ENCODE measurements around the gene CYGB. TPM values are rescaled to one million over a fixed set of nuclear protein-coding genes. Genes with fewer than 3 reads are reported as not detected.

The CYGB gene
- total RNA-seq, 3 donors from 2014 or later, result 5.9 to 37.4 (median 27.2) TPM

GRCh38 chr17:76551685-76552084, 14.2 kb upstream of the CYGB start:
- no peak overlapping the region for H3K4me3 ChIP-seq
- TF ChIP-seq POLR2AphosphoS5 (IDR thresholded peaks at IDR 0.05) (no peak), POLR2A (IDR thresholded peaks at IDR 0.05) (no peak), CTCF (IDR thresholded peaks at IDR 0.05) (no peak)
- peaks cover 3 to 11% of the 10 kb centered on the region in 2 donors for H3K4me1 ChIP-seq
- no peaks in the 10 kb centered on the region for H3K36me3 ChIP-seq
- intact Hi-C loops (cut with DNase I; ENCODE audit: low total_unique reads), result no loop called here
- no peak for DNase-seq (ENCODE audit: low spot score in 2 of 2)
- no peaks in the 10 kb centered on the region for H3K27me3 ChIP-seq
- H3K9me3 ChIP-seq, result no peaks in the 10 kb centered on the region
- peak overlapping the region in 1 of 2 donors; percentile 74 for H3K27ac ChIP-seq

GRCh38 chr17:76550712-76551615, 13.5 kb upstream of the CYGB start:
- Histone ChIP-seq H3K4me3 (peak overlapping the region in 2 of 3 donors; percentile 21 to 29), H3K4me1 (peaks cover 3 to 15% of the 10 kb centered on the region in 2 donors), H3K27me3 (no peaks in the 10 kb centered on the region), H3K27ac (peak overlapping the region; percentile 74 to 76), H3K36me3 (no peaks in the 10 kb centered on the region), H3K9me3 (no peaks in the 10 kb centered on the region)
- TF ChIP-seq POLR2AphosphoS5 (IDR thresholded peaks at IDR 0.05) (peak in 1 of 3 donors; percentile 62), CTCF (IDR thresholded peaks at IDR 0.05) (no peak)
- peak in 1 of 2 donors; percentile 73 for DNase-seq (ENCODE audit: low spot score in 2 of 2)
- intact Hi-C loops (cut with DNase I; ENCODE audit: low total_unique reads), result no loop called here

- Histone ChIP-seq H3K27me3 (no peaks in the 10 kb centered on the region), H3K4me1 (peaks cover 6 to 11% of the 10 kb centered on the region in 2 donors), H3K36me3 (no peaks in the 10 kb centered on the region), H3K4me3 (no peak overlapping the region), H3K9me3 (no peaks in the 10 kb centered on the region), H3K27ac (no peak overlapping the region)
- intact Hi-C loops (cut with DNase I; ENCODE audit: low total_unique reads), result no loop called here
- no peak for DNase-seq (ENCODE audit: low spot score in 2 of 2)
- TF ChIP-seq POLR2AphosphoS5 (IDR thresholded peaks at IDR 0.05), result no peak
- TF ChIP-seq POLR2A (IDR thresholded peaks at IDR 0.05), result no peak
- no peak for TF ChIP-seq CTCF (IDR thresholded peaks at IDR 0.05)
These were observed 12.0 kb upstream of the CYGB start for GRCh38 chr17:76549539-76549938.

GRCh38 chr17:76549215-76549518, 11.7 kb upstream of the CYGB start:
- peaks cover 6 to 11% of the 10 kb centered on the region in 2 donors for H3K4me1 ChIP-seq
- H3K27ac ChIP-seq, result no peak overlapping the region

More at GRCh38 chr17:76549215-76549518, 11.7 kb upstream of the CYGB start:
- no peak for DNase-seq (ENCODE audit: low spot score in 2 of 2)
- Histone ChIP-seq H3K36me3 (no peaks in the 10 kb centered on the region), H3K4me3 (no peak overlapping the region), H3K27me3 (no peaks in the 10 kb centered on the region), H3K9me3 (no peaks in the 10 kb centered on the region)
- no peak for TF ChIP-seq CTCF (IDR thresholded peaks at IDR 0.05)
- no peak for TF ChIP-seq POLR2AphosphoS5 (IDR thresholded peaks at IDR 0.05)
- no peak for TF ChIP-seq POLR2A (IDR thresholded peaks at IDR 0.05)
- intact Hi-C loops (cut with DNase I; ENCODE audit: low total_unique reads), result no loop called here
